Right lobe of liver (tissue), 6 donors: ENCODE results near the gene HTR4. TPM values are rescaled to one million over a fixed set of nuclear protein-coding genes. Genes with fewer than 3 reads are reported as not detected.

ENCODE experiments used
- ATAC-seq, 4 donors: fragments of 200-7000 bp; cut with Tn5 transposase; one replicate each; pipeline ENCODE4 v1.9.1; 2020; ENCODE audit warnings: mild to moderate bottlenecking in 4 of 4, moderate library complexity in 4 of 4
- DNase-seq, 3 donors: peaks; one replicate each; pipeline ENCODE4 v3.0.0-alpha.2; 2020
- H3K27ac ChIP-seq, 3 donors: fragments of 200-600 bp; one replicate each; pipeline ENCODE4 v1.8.0; 2022
- H3K27me3 ChIP-seq, 2 donors: fragments of 200-600 bp; one replicate each; pipeline ENCODE4 v1.8.0; 2022
- H3K36me3 ChIP-seq, 4 donors: fragments of 200-600 bp; sonication (generic) in 1 of 4; one replicate each; pipeline versions ENCODE4 v1.5.1 to v1.8.0; 2017 to 2022; ENCODE audit warnings: control low read depth in 1 of 4
- H3K4me1 ChIP-seq, 4 donors: fragments of 200-600 bp; sonication (generic) in 1 of 4; one replicate each; pipeline versions ENCODE4 v1.5.1 to v1.8.0; 2017 to 2022; ENCODE audit warnings: control low read depth in 1 of 4
- H3K4me3 ChIP-seq, 3 donors: fragments of 200-600 bp; one replicate each; pipeline ENCODE4 v1.8.0; 2022
- H3K9me3 ChIP-seq, 4 donors: fragments of 200-600 bp; sonication (generic) in 1 of 4; one replicate each; pipeline versions ENCODE4 v1.5.1 to v1.8.0; 2017 to 2022; ENCODE audit warnings: control low read depth in 1 of 4
- CTCF ChIP-seq, 4 donors: fragments of 200-600 bp in 3 of 4; fragments of 450-650 bp in 1 of 4; IDR thresholded peaks; one replicate each; pipeline versions ENCODE4 v1.5.1 to v1.8.0; 2016 to 2022; ENCODE audit warnings: antibody characterized with exemption in 4 of 4, mild to moderate bottlenecking in 2 of 4
- POLR2A ChIP-seq: fragments of 450-650 bp; IDR thresholded peaks from one replicate; pipeline ENCODE4 v1.6.1; 2017; ENCODE audit warnings: antibody characterized with exemption, mild to moderate bottlenecking
- WGBS: methylation state at CpG from one replicate; pipeline ENCODE4 v1.1.6; 2018; ENCODE audit warnings: low coverage, low lambda C conversion rate; ENCODE audit not compliant: insufficient coverage; ENCODE audit errors: missing lambda C conversion rate; 5-methylcytosine and 5-hydroxymethylcytosine counted together
- intact Hi-C, 2 donors: fragments of 100-400 bp; cut with DNase I; formaldehyde crosslinking; loops; one replicate each; pipeline versions ENCODE4 v1.11.2 to v1.14.1; 2022
- total RNA-seq, 6 experiments: library from RNA; depleted of rRNA in 2 of 6; stranded (reverse); fragments of >200 nt in 2 of 6; fragmentation: NEBNext Ultra II Directional in 3 of 6; extraction: Animal tissue kit (Norgen Biotek cat#: 25700) in 3 of 6; gene quantifications; one replicate each; pipeline versions ENCODE4 v1.1.0 to v1.2.4, GENCODE V29; 2016 to 2023
- donor health status: DM: no; HTN: yes; CAD: no.
- donor health status: DM: no; HTN: no; CAD: no.
- donor health status: DM: no; HTN: no; CAD: no.
- donor health status: DM: no; HTN: yes; CAD: no.
- donor health status: DM: no; HTN: yes; CAD: no.

Gene HTR4
- total RNA-seq, 6 experiments from 2014 or later, result 0.12 to 0.23 (median 0.13) TPM; not detected in 3

GRCh38 chr5:148458036-148458888, 196.1 kb downstream of the HTR4 start:
- no peaks in the 10 kb centered on the region for H3K27me3 ChIP-seq
- no peaks in the 10 kb centered on the region for H3K9me3 ChIP-seq
- peaks cover 0 to 7% (median 0%) of the 10 kb centered on the region in 4 donors for H3K4me1 ChIP-seq
- no peak overlapping the region for H3K4me3 ChIP-seq
- ATAC-seq, result no peak
- TF ChIP-seq CTCF (IDR thresholded peaks at IDR 0.05) (no peak), POLR2A (no peak)
- no peaks in the 10 kb centered on the region for H3K36me3 ChIP-seq
- H3K27ac ChIP-seq, result no peak overlapping the region
- intact Hi-C loops, result no loop called here
- WGBS, result 86% methylated on average over 3 of the region's 3 CpGs
- no peak for DNase-seq

GRCh38 chr5:148457183-148457620, 197.1 kb downstream of the HTR4 start:
- Histone ChIP-seq H3K4me1 (peaks cover 0 to 7% (median 0%) of the 10 kb centered on the region in 4 donors), H3K27ac (no peak overlapping the region), H3K4me3 (no peak overlapping the region), H3K9me3 (no peaks in the 10 kb centered on the region), H3K36me3 (no peaks in the 10 kb centered on the region), H3K27me3 (no peaks in the 10 kb centered on the region)
- WGBS, result 36% methylated on average over 4 of the region's 5 CpGs
- intact Hi-C loops, result no loop called here
- DNase-seq (no peak), ATAC-seq (peak in 1 of 4 donors; percentile 29)
- no peak for TF ChIP-seq POLR2A
- peak in 1 of 4 donors; percentile 6 for TF ChIP-seq CTCF (IDR thresholded peaks at IDR 0.05)

- TF ChIP-seq POLR2A (no peak), CTCF (IDR thresholded peaks at IDR 0.05) (no peak)
- peak; percentile 89 to 97 (median 94) for ATAC-seq
- H3K4me1 ChIP-seq, result peaks cover 0 to 7% (median 0%) of the 10 kb centered on the region in 4 donors
- no peaks in the 10 kb centered on the region for H3K9me3 ChIP-seq
- intact Hi-C loops, result no loop called here
- H3K27me3 ChIP-seq, result no peaks in the 10 kb centered on the region
- no peak overlapping the region for H3K4me3 ChIP-seq
- no peaks in the 10 kb centered on the region for H3K36me3 ChIP-seq
- WGBS, result 43% methylated on average over 6 of the region's 6 CpGs
- no peak for DNase-seq
- no peak overlapping the region for H3K27ac ChIP-seq
Observed at GRCh38 chr5:148455185-148455584, 199.1 kb downstream of the HTR4 start.

- 56% methylated on average over 4 of the region's 5 CpGs for WGBS
- intact Hi-C loops, result no loop called here
- TF ChIP-seq POLR2A (no peak), CTCF (IDR thresholded peaks at IDR 0.05) (no peak)
- Histone ChIP-seq H3K9me3 (no peaks in the 10 kb centered on the region), H3K27ac (no peak overlapping the region), H3K4me3 (no peak overlapping the region), H3K36me3 (no peaks in the 10 kb centered on the region), H3K27me3 (no peaks in the 10 kb centered on the region), H3K4me1 (peaks cover 0 to 7% (median 0%) of the 10 kb centered on the region in 4 donors)
- ATAC-seq, result no peak
- DNase-seq, result no peak
Observed at GRCh38 chr5:148454576-148454975, 199.8 kb downstream of the HTR4 start.
